ENCODE data around the gene UBXN2A. TPM values are rescaled to one million over a fixed set of nuclear protein-coding genes. Genes with fewer than 3 reads are reported as not detected.

Gene UBXN2A
- total RNA-seq, 1 donor from 2014 or later: 3.0 TPM

DNA sequence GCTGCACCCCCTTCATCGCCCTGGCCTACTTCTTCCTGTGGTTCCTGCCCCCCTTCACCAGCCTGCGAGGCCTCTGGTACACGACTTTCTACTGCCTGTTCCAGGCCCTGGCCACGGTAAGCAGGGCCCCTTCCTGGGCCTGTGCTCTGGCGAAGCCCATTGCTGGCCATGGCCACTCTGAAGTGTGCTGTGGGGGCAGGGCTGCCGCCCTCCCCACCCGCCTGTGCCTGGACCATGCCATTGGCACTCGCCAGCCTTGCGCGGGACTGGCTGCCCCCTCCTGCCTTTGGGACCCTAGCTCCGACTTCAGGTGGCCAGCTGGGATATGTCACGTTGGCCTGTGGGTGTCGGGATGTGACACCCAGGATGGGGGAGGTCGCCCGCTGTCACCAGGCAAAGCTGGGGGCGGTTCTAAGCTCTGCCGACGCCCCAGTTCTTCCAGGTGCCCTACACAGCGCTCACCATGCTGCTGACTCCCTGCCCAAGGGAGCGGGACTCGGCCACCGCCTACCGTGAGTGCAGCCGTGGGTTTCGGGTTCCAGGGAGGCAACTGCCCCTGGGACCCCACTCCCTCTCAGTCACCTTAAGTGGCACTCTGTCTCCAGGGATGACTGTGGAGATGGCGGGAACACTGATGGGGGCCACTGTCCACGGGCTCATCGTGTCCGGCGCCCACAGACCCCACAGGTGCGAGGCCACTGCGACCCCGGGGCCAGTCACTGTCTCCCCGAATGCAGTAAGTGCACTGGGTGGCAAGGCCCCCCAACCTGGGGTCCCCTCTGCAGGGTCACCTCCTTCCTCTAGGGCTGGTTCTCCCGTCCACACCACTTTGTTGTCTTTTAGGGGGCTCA, 76.8 kb downstream of the UBXN2A start:
- H3K4me1 ChIP-seq: no peaks in the 10 kb centered on the region
- H3K4me3 ChIP-seq: no peak overlapping the region
- TF ChIP-seq, protein P1, sequence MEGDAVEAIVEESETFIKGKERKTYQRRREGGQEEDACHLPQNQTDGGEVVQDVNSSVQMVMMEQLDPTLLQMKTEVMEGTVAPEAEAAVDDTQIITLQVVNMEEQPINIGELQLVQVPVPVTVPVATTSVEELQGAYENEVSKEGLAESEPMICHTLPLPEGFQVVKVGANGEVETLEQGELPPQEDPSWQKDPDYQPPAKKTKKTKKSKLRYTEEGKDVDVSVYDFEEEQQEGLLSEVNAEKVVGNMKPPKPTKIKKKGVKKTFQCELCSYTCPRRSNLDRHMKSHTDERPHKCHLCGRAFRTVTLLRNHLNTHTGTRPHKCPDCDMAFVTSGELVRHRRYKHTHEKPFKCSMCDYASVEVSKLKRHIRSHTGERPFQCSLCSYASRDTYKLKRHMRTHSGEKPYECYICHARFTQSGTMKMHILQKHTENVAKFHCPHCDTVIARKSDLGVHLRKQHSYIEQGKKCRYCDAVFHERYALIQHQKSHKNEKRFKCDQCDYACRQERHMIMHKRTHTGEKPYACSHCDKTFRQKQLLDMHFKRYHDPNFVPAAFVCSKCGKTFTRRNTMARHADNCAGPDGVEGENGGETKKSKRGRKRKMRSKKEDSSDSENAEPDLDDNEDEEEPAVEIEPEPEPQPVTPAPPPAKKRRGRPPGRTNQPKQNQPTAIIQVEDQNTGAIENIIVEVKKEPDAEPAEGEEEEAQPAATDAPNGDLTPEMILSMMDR (IDR thresholded peaks at IDR 0.05): no peak
- no peaks in the 10 kb centered on the region for H3K27me3 ChIP-seq
- H3K36me3 ChIP-seq: no peaks in the 10 kb centered on the region
- DNase-seq (ENCODE audit: low spot score in 2 of 2): no peak
- no peak overlapping the region for H3K27ac ChIP-seq
- H3K9me3 ChIP-seq: no peaks in the 10 kb centered on the region
- intact Hi-C loops (cut with DNase I): no loop called here

DNA sequence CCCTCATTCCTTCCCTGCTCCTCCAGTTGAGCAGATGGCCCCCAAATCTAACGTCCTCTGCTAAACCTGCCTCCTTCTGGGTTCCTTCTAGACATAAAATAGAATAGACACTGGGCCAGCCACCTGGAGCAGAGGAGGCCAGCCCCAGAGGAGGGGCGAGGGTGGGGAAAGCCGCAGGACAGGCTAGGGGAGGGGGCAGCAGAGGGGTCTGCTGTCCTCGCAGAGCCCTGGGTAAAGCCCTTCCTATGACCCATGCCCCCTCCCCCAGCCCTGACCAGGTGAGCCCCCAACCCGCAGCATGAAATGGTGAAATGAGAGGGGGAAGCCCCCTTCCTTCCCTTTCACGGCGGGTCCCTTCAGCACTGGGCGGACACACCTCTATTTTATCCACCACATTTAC, 77.4 kb downstream of the UBXN2A start:
- H3K4me3 ChIP-seq: no peak overlapping the region
- TF ChIP-seq, protein P1 (IDR thresholded peaks at IDR 0.05): no peak
- H3K9me3 ChIP-seq: no peaks in the 10 kb centered on the region
- H3K27ac ChIP-seq: no peak overlapping the region
- H3K27me3 ChIP-seq: no peaks in the 10 kb centered on the region
- DNase-seq (ENCODE audit: low spot score in 2 of 2): no peak
- H3K36me3 ChIP-seq: peaks cover 0 to under 1% of the 10 kb centered on the region in 2 donors
- no peaks in the 10 kb centered on the region for H3K4me1 ChIP-seq
- intact Hi-C loops (cut with DNase I): no loop called here

DNA sequence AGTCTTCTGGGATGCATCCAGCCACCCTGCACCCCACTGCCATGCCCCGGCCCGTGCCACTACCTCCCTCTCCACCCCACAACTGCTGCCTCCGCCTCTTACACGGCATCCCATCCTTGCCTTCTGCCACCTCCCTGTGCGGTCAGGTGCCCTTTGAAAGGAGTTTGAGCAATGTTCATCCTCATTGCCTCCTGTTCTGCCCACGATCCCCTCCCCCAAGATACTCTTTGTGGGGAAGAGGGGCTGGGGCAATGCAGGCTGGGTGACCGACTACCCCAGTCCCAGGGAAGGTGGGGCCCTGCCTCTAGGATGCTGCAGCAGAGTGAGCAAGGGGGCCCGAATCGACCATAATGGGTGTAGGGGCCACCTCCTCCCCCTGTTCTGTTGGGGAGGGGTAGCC, 78.0 kb downstream of the UBXN2A start:
- TF ChIP-seq, protein P1 (IDR thresholded peaks at IDR 0.05): no peak
- Histone ChIP-seq H3K4me1 (no peaks in the 10 kb centered on the region), H3K4me3 (no peak overlapping the region), H3K9me3 (no peaks in the 10 kb centered on the region), H3K36me3 (peaks cover 5 to 6% of the 10 kb centered on the region in 2 donors), H3K27me3 (no peaks in the 10 kb centered on the region), H3K27ac (no peak overlapping the region)
- intact Hi-C loops (cut with DNase I): no loop called here
- no peak for DNase-seq (ENCODE audit: low spot score in 2 of 2)

DNA sequence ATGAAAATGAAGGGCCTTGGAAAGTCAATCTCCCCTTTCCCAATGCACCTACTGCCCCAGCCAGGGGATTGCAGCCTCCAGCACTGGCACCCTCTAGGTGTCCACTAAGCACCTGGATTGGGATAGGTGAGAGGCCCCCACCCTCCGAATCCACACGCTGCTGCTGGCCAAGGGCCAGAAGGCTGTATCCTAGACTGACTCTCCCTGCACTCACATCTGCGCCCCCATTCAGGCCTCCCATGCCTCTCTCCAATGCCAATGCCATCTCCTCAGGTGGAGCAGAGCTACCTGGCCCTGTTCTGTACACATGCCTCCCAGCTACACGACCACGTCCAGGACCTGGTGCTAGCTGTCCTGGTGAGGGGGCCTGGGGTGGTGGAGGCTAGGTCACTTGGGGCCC, 79.5 kb downstream of the UBXN2A start:
- Histone ChIP-seq H3K9me3 (no peaks in the 10 kb centered on the region), H3K36me3 (peaks cover 7 to 13% of the 10 kb centered on the region in 2 donors), H3K27me3 (no peaks in the 10 kb centered on the region), H3K4me1 (no peaks in the 10 kb centered on the region), H3K27ac (no peak overlapping the region), H3K4me3 (no peak overlapping the region)
- no peak for DNase-seq (ENCODE audit: low spot score in 2 of 2)
- TF ChIP-seq, protein P1 (IDR thresholded peaks at IDR 0.05): no peak
- intact Hi-C loops (cut with DNase I): no loop called here

DNA sequence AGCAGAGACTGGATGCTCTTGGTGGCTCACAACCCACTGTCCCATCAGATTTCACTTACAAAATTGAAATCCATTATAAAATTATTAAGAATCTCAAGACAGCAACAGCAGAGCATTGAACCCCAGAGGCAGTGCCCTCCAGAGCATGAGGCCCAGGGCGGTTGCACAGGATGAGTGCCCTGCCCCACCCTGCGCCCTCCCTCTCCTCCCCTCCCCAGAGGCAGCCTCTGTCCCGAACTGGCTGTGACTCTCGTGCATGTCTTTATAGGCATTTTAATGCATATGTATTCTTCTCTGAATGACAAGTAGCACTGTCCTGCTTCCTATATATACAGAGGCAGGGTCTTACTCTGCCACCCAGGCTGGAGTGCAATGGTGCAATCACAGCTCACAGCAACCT, 80.0 kb downstream of the UBXN2A start:
- H3K9me3 ChIP-seq: no peaks in the 10 kb centered on the region

More for the DNA sequence above, 80.0 kb downstream of the UBXN2A start:
- H3K36me3 ChIP-seq: peaks cover 10 to 13% of the 10 kb centered on the region in 2 donors
- intact Hi-C loops (cut with DNase I): no loop called here
- no peaks in the 10 kb centered on the region for H3K27me3 ChIP-seq
- H3K4me1 ChIP-seq: no peaks in the 10 kb centered on the region
- DNase-seq (ENCODE audit: low spot score in 2 of 2): no peak
- no peak overlapping the region for H3K4me3 ChIP-seq
- H3K27ac ChIP-seq: no peak overlapping the region
- TF ChIP-seq, protein P1 (IDR thresholded peaks at IDR 0.05): no peak
